GM18507 (cell line): ENCODE results near the gene CCDC157.

ENCODE experiments used
- DNase-seq: peaks from one replicate; pipeline ENCODE4 v3.0.0; 2011; ENCODE audit warnings: low read depth; ENCODE audit not compliant: insufficient read length; ENCODE audit errors: extremely low spot score
- FAIRE-seq: peaks from 2 replicates; lab custom pipeline; 2011; peaks lifted over from hg19 to GRCh38; lab: Jason Lieb, UNC

Gene CCDC157

GRCh38 chr22:30347255-30347892 lies 9.4 kb upstream of the CCDC157 start:
- FAIRE-seq (no peak), DNase-seq (no peak)

- FAIRE-seq: no peak
- no peak for DNase-seq
These were observed 8.4 kb upstream of the CCDC157 start for GRCh38 chr22:30348404-30348803.

- DNase-seq (no peak), FAIRE-seq (no peak)
These were observed 8.0 kb upstream of the CCDC157 start for GRCh38 chr22:30348809-30349208.

GRCh38 chr22:30351226-30351625 lies 5.6 kb upstream of the CCDC157 start:
- FAIRE-seq (no peak), DNase-seq (no peak)

- no peak for FAIRE-seq
- DNase-seq: no peak
These were observed 2.2 kb upstream of the CCDC157 start for GRCh38 chr22:30354644-30355043.

GRCh38 chr22:30357236-30357570 lies 396 bp downstream of the CCDC157 start:
- no peak for DNase-seq
- no peak for FAIRE-seq

- FAIRE-seq (no peak), DNase-seq (no peak)
These were observed 926 bp downstream of the CCDC157 start for GRCh38 chr22:30357650-30358215.

- no peak for DNase-seq
- no peak for FAIRE-seq
These were observed 1.7 kb downstream of the CCDC157 start for GRCh38 chr22:30358541-30358940.

GRCh38 chr22:30361916-30362650 lies 5.3 kb downstream of the CCDC157 start:
- no peak for DNase-seq
- FAIRE-seq: no peak

- FAIRE-seq: no peak
These were observed 6.0 kb downstream of the CCDC157 start for GRCh38 chr22:30362651-30363281.

GRCh38 chr22:30365891-30366290 lies 9.1 kb downstream of the CCDC157 start:
- DNase-seq: no peak
- FAIRE-seq: no peak

More at GRCh38 chr22:30362651-30363281, 6.0 kb downstream of the CCDC157 start:
- no peak for DNase-seq

GRCh38 chr22:30368420-30368819 lies 11.6 kb downstream of the CCDC157 start:
- FAIRE-seq: no peak
- no peak for DNase-seq

GRCh38 chr22:30370641-30371230 lies 13.9 kb downstream of the CCDC157 start:
- FAIRE-seq (no peak), DNase-seq (no peak)

- FAIRE-seq: no peak
- DNase-seq: no peak
These were observed 14.5 kb downstream of the CCDC157 start for GRCh38 chr22:30371321-30371720.

GRCh38 chr22:30371981-30372380 lies 15.2 kb downstream of the CCDC157 start:
- DNase-seq: no peak

GRCh38 chr22:30372915-30373314 lies 16.1 kb downstream of the CCDC157 start:
- FAIRE-seq (no peak), DNase-seq (no peak)

More at GRCh38 chr22:30371981-30372380, 15.2 kb downstream of the CCDC157 start:
- FAIRE-seq: no peak

- FAIRE-seq (no peak), DNase-seq (no peak)
These were observed 16.8 kb downstream of the CCDC157 start for GRCh38 chr22:30373331-30374325.

GRCh38 chr22:30375312-30375849 lies 18.6 kb downstream of the CCDC157 start:
- no peak for DNase-seq
- no peak for FAIRE-seq

GRCh38 chr22:30380011-30380410 lies 23.2 kb downstream of the CCDC157 start:
- FAIRE-seq (no peak), DNase-seq (no peak)
